Activated CD8-positive, alpha-beta memory T cell treated with anti-CD3 and anti-CD28 coated beads, Interleukin-2, amount 50 U/mL, for 4 hours (primary cell): ENCODE measurements around the gene NPIPB13.
A peak's percentile ranks its signal among the peaks of the same experiment; 100 is the strongest.
"Not testable (repeated sequence)": the region's sequence is repeated elsewhere in the genome, so short reads cannot be mapped to it uniquely, and the experiment has no call there.

Source experiments
- DNase-seq: peaks from one replicate; pipeline ENCODE4 v3.0.0-alpha.2; 2020

Gene NPIPB13

GRCh38 chr16:30248379-30248778 is at the start of gene NPIPB13:
Gene NPIPB13, minus strand, starts transcription at chr16:30248479. Its CDS starts 2,906 bp downstream, at chr16:30245573.
- DNase-seq, result not testable (repeated sequence)

DNA sequence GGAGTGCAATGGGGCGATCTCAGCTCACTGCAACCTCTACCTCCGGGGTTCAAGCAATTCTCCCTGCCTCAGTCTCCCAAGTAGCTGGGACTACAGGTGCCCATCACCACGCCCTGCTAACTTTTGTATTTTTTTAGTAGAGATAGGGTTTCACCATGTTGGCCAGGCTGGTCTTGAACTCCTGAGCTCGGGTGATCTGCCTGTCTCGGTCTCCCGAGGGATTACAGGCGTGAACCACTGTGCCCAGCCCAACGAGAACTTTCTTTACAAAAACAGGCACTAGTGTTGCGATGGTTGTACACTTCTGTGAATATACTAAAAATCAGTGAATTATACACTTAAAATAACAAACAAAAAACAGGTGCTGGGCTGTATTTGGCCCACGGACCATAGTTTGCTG is 34.1 kb upstream of the NPIPB13 start:
- not testable (repeated sequence) for DNase-seq

- DNase-seq, result not testable (repeated sequence)
Observed at GRCh38 chr16:30278523-30278922, 30.2 kb upstream of the NPIPB13 start.

DNA sequence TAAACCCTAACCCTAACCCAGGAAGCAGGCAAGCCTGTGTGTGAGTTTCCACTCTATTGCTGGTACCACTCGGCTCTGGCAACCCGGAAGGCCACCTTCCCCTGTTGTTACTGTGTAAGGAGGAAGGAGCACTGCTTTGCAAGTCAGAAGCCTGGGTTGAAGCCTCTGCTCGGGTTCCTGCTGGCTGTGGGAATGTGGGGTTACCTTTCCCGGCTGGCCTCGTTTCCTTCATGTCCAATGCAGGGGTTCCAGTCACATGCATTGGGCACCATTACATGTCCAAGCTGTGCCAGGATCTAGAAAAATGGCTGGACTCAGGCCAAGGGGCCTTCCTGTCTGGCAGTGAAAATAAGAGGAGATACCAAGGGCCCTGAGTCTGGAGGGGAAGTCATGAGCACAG is 31.2 kb downstream of the NPIPB13 start:
- DNase-seq, result peak; percentile 7

GRCh38 chr16:30211414-30211813 is 36.9 kb downstream of the NPIPB13 start:
- DNase-seq, result not testable (repeated sequence)

DNA sequence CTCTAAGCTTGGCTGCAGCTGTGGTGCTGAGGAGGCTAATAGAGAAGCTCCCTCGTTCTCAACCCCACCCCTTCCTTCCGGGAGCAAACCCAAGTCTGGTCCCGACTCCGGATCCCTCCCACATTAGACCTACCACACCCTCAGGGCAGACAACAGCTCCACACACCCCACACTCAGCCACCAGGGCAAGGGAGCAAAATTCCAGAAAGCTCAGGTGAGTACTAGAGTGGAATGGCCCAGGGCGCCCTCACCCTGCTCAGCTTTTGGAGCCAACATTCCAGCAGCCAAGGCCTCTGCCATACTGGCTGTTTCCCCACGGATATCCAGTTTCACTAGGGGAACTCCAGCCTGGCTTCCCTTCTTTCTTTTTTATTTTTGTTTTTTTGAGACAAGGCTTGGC is 39.2 kb downstream of the NPIPB13 start:
- DNase-seq, result peak; percentile 18

DNA sequence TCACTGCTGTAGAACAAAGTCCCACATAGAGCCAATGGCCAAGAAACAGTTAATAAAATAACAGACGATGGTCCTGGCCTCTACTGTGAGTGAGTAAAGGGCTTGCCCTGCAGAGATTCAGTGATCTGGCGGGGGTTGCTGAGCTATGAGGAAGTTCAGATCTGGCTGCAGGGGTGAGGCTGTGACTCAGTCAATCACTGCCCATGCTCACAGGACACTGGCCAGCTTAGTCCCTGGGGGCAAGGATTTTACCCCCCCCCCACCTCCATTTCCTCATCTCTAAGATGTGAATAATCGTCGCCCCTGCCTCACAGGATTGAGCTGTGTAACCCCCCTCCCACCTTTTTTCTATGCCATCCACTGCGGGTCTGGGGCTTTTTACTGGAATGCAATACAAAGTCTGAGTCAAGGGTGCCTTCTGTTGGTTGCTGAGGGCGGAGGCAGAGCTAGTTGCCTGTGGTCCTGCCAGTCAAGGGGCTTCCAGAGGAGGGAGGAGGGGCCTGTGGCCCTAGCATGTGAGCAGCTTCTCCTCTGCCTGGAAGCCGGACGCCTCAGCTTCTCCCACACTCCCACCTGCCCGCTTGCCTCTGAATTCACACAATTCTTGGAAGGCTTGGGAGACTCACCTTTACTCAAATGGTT is 41.1 kb downstream of the NPIPB13 start:
- not testable (repeated sequence) for DNase-seq

- DNase-seq, result not testable (repeated sequence)
Observed at GRCh38 chr16:30206252-30206651, 42.0 kb downstream of the NPIPB13 start.

- peak; percentile 16 for DNase-seq
Observed at GRCh38 chr16:30205541-30206236, 42.6 kb downstream of the NPIPB13 start.

GRCh38 chr16:30199608-30200343 is 48.5 kb downstream of the NPIPB13 start:
- not testable (repeated sequence) for DNase-seq

- not testable (repeated sequence) for DNase-seq
Observed at GRCh38 chr16:30199049-30199448, 49.2 kb downstream of the NPIPB13 start, which contains the start of gene SULT1A3. Gene SULT1A3, plus strand, starts transcription at chr16:30199255. Its CDS starts 1,474 bp downstream, at chr16:30200729.
